H9 (cell line): Measurements from ENCODE around the gene DRD1. TPM values are rescaled to one million over a fixed set of nuclear protein-coding genes. Genes with fewer than 3 reads are reported as not detected.

Experiments used
- DNase-seq: peaks from one replicate; pipeline ENCODE4 v3.0.0-alpha.2; 2017
- H2AFZ ChIP-seq: one replicate; pipeline ENCODE4 v1.6.1; 2013; ENCODE audit warnings: mild to moderate bottlenecking, low read length, control low read depth, moderate library complexity
- H2AK5ac ChIP-seq: 2 replicates; pipeline ENCODE4 v1.6.1; 2013; ENCODE audit warnings: low read length, control low read depth, mixed read lengths; ENCODE audit not compliant: insufficient read length
- H2BK120ac ChIP-seq: one replicate; pipeline ENCODE4 v1.6.1; 2013; ENCODE audit warnings: low read depth, mild to moderate bottlenecking, low read length, control low read depth, inconsistent platforms; ENCODE audit not compliant: poor library complexity, severe bottlenecking
- H2BK12ac ChIP-seq: 2 replicates; pipeline ENCODE4 v1.6.1; 2013; ENCODE audit warnings: low read length, control low read depth, mixed read lengths, low read depth; ENCODE audit not compliant: insufficient read length
- H2BK15ac ChIP-seq: 2 replicates; pipeline ENCODE4 v1.6.1; 2013; ENCODE audit warnings: low read depth, low read length, control low read depth
- H2BK20ac ChIP-seq: one replicate; pipeline ENCODE4 v1.6.1; 2013; ENCODE audit warnings: low read depth, mild to moderate bottlenecking, low read length, control low read depth, inconsistent platforms; ENCODE audit not compliant: poor library complexity, severe bottlenecking
- H2BK5ac ChIP-seq: 2 replicates; pipeline ENCODE4 v1.6.1; 2013; ENCODE audit warnings: low read length, control low read depth, mixed read lengths; ENCODE audit not compliant: insufficient read length
- H3K14ac ChIP-seq: 2 replicates; pipeline ENCODE4 v1.6.1; 2013; ENCODE audit warnings: low read length, control low read depth; ENCODE audit not compliant: insufficient read depth
- H3K18ac ChIP-seq: 2 replicates; pipeline ENCODE4 v1.6.1; 2013; ENCODE audit warnings: low read depth, mild to moderate bottlenecking, mixed read lengths, low read length, control low read depth; ENCODE audit not compliant: insufficient read length
- H3K23ac ChIP-seq: 2 replicates; pipeline ENCODE4 v1.6.1; 2013; ENCODE audit warnings: low read length, control low read depth, mixed read lengths, low read depth; ENCODE audit not compliant: insufficient read length
- H3K23me2 ChIP-seq: 2 replicates; pipeline ENCODE4 v1.6.1; 2013; ENCODE audit warnings: low read depth, mild to moderate bottlenecking, mixed read lengths, low read length, control low read depth; ENCODE audit not compliant: insufficient read length, poor library complexity, severe bottlenecking
- H3K27ac ChIP-seq: 2 replicates; pipeline ENCODE4 v1.5.1; 2013; ENCODE audit warnings: low read length, control low read depth, mixed read lengths, low read depth; ENCODE audit not compliant: insufficient read length
- H3K27me3 ChIP-seq: 2 replicates; pipeline ENCODE4 v1.6.1; 2013; ENCODE audit warnings: low read length, control low read depth, inconsistent platforms; ENCODE audit not compliant: insufficient read depth
- H3K4ac ChIP-seq: 2 replicates; pipeline ENCODE4 v1.6.1; 2013; ENCODE audit warnings: low read depth, mild to moderate bottlenecking, control low read depth, inconsistent platforms, low read length, moderate library complexity
- H3K4me1 ChIP-seq: 2 replicates; pipeline ENCODE4 v1.6.1; 2013; ENCODE audit warnings: low read length, control low read depth, inconsistent platforms; ENCODE audit not compliant: insufficient read depth
- H3K4me2 ChIP-seq: 2 replicates; pipeline ENCODE4 v1.6.1; 2013; ENCODE audit warnings: low read length, control low read depth, mixed read lengths; ENCODE audit not compliant: insufficient read length, insufficient read depth
- H3K56ac ChIP-seq: 2 replicates; pipeline ENCODE4 v1.6.1; 2013; ENCODE audit warnings: low read depth, mild to moderate bottlenecking, mixed read lengths, low read length, control low read depth; ENCODE audit not compliant: insufficient read length
- H3K79me1 ChIP-seq: 2 replicates; pipeline ENCODE4 v1.6.1; 2013; ENCODE audit warnings: low read depth, mild to moderate bottlenecking, moderate library complexity, low read length, control low read depth, inconsistent platforms; ENCODE audit not compliant: insufficient read depth, poor library complexity, severe bottlenecking
- H3K79me2 ChIP-seq: 2 replicates; pipeline ENCODE4 v1.6.1; 2013; ENCODE audit warnings: low read length, control low read depth, inconsistent platforms; ENCODE audit not compliant: insufficient read depth
- H3K9ac ChIP-seq: 2 replicates; pipeline ENCODE4 v1.6.1; 2013; ENCODE audit warnings: low read length, control low read depth, mixed read lengths; ENCODE audit not compliant: insufficient read length; ENCODE audit errors: extremely low read depth
- H3K9me3 ChIP-seq: one replicate; pipeline ENCODE4 v1.6.1; 2013; ENCODE audit warnings: low read depth, low read length, inconsistent platforms; ENCODE audit not compliant: control insufficient read depth
- H3T11ph ChIP-seq: one replicate; pipeline ENCODE4 v1.6.1; 2013; ENCODE audit warnings: mild to moderate bottlenecking, low read length, control low read depth, inconsistent platforms
- H4K20me1 ChIP-seq: one replicate; pipeline ENCODE4 v1.6.1; 2013; ENCODE audit not compliant: control insufficient read depth, insufficient read length, insufficient read depth
- H4K5ac ChIP-seq: 2 replicates; pipeline ENCODE4 v1.6.1; 2013; ENCODE audit warnings: low read depth, mild to moderate bottlenecking, mixed read lengths, low read length, control low read depth; ENCODE audit not compliant: insufficient read length
- H4K8ac ChIP-seq: replicated peaks from 2 replicates; pipeline ENCODE4 v1.6.1; 2013; ENCODE audit warnings: low read length, control low read depth, mixed read lengths, low read depth; ENCODE audit not compliant: insufficient read length
- H4K91ac ChIP-seq: 2 replicates; pipeline ENCODE4 v1.6.1; 2013; ENCODE audit warnings: low read depth, mild to moderate bottlenecking, moderate library complexity, mixed read lengths, low read length, control low read depth; ENCODE audit not compliant: insufficient read length
- H3K27ac Mint-ChIP-seq, 3 experiments: 2 replicates in 2 of 3; 3 replicates in 1 of 3; pipeline ENCODE4 v1.8.0; 2020 to 2021; ENCODE audit warnings: mixed read lengths in 3 of 3, mild to moderate bottlenecking in 1 of 3, moderate library complexity in 1 of 3
- H3K27me3 Mint-ChIP-seq: 2 replicates; pipeline ENCODE4 v1.8.0; 2021; ENCODE audit warnings: low read depth, mild to moderate bottlenecking, moderate library complexity, mixed read lengths
- H3K36me3 Mint-ChIP-seq, 3 experiments: 2 replicates in 2 of 3; 3 replicates in 1 of 3; pipeline ENCODE4 v1.8.0; 2020 to 2021; ENCODE audit warnings: low read depth in 3 of 3, mixed read lengths in 3 of 3; ENCODE audit not compliant: insufficient read depth in 1 of 3
- H3K4me1 Mint-ChIP-seq, 2 experiments: 2 replicates each; pipeline ENCODE4 v1.8.0; 2020; ENCODE audit warnings: mixed read lengths in 2 of 2
- H3K4me3 Mint-ChIP-seq, 2 experiments: 2 replicates in 1 of 2; 3 replicates in 1 of 2; pipeline ENCODE4 v1.8.0; 2020 to 2021; ENCODE audit warnings: mild to moderate bottlenecking in 2 of 2, mixed read lengths in 2 of 2, moderate library complexity in 1 of 2
- H3K9me3 Mint-ChIP-seq, 2 experiments: 2 replicates in 1 of 2; 3 replicates in 1 of 2; pipeline ENCODE4 v1.8.0; 2020; ENCODE audit warnings: mild to moderate bottlenecking in 2 of 2, mixed read lengths in 2 of 2, moderate library complexity in 1 of 2
- WGBS: extraction: QIAGEN DNeasy Blood & Tissue Kit; methylation state at CpG from one replicate; pipeline ENCODE4 v1.1.7; 2013; ENCODE audit warnings: missing lambda C conversion rate, low lambda C conversion rate, mixed read lengths; ENCODE audit not compliant: insufficient read length; ENCODE audit errors: extremely low coverage; 5-methylcytosine and 5-hydroxymethylcytosine counted together
- total RNA-seq: library from RNA; stranded (reverse); gene quantifications from 2 replicates; pipeline ENCODE4 v1.2.1, GENCODE V29; 2021
- TF ChIP-seq, protein P1 (sequence below): fragments of 200-600 bp; sonication (generic); conservative IDR thresholded peaks from 3 replicates; pipeline ENCODE4 v1.8.0; 2021; ENCODE audit warnings: antibody characterized with exemption, mild to moderate bottlenecking

Gene DRD1
- total RNA-seq, 1 experiment from 2014 or later = not detected

GRCh38 chr5:175464942-175465233 lies 20.9 kb upstream of the DRD1 start:
- Mint-ChIP-seq H3K4me1 (peaks cover 5 to 8% of the 10 kb centered on the region in 2 experiments), H3K4me3 (no peak overlapping the region), H3K27ac (no peak overlapping the region; a peak in 1 of 7 replicates), H3K36me3 (no peaks in the 10 kb centered on the region), H3K27me3 (peaks cover 12% of the 10 kb centered on the region), H3K9me3 (no peaks in the 10 kb centered on the region)
- Histone ChIP-seq H2BK12ac (no peak overlapping the region), H3K14ac (no peak overlapping the region), H2BK5ac (no peak overlapping the region), H3K23me2 (no peaks in the 10 kb centered on the region), H3K9me3 (no peaks in the 10 kb centered on the region), H2BK20ac (no peak overlapping the region), H3K9ac (no peak overlapping the region), H4K8ac (no peak overlapping the region), H2BK15ac (no peak overlapping the region), H3K4me2 (no peak overlapping the region), H3K79me2 (no peaks in the 10 kb centered on the region), H3K27me3 (no peaks in the 10 kb centered on the region), H3K18ac (no peak overlapping the region), H3K4ac (no peak overlapping the region), H3K4me1 (no peaks in the 10 kb centered on the region), H2AFZ (peak overlapping the region; percentile 88), H2AK5ac (no peak overlapping the region), H3K27ac (no peak overlapping the region), H4K5ac (no peak overlapping the region), H4K20me1 (no peaks in the 10 kb centered on the region), H3K79me1 (no peaks in the 10 kb centered on the region), H3K23ac (no peak overlapping the region), H2BK120ac (no peak overlapping the region), H3K56ac (no peak overlapping the region), H3T11ph (no peak overlapping the region), H4K91ac (no peak overlapping the region)
- TF ChIP-seq, protein P1, sequence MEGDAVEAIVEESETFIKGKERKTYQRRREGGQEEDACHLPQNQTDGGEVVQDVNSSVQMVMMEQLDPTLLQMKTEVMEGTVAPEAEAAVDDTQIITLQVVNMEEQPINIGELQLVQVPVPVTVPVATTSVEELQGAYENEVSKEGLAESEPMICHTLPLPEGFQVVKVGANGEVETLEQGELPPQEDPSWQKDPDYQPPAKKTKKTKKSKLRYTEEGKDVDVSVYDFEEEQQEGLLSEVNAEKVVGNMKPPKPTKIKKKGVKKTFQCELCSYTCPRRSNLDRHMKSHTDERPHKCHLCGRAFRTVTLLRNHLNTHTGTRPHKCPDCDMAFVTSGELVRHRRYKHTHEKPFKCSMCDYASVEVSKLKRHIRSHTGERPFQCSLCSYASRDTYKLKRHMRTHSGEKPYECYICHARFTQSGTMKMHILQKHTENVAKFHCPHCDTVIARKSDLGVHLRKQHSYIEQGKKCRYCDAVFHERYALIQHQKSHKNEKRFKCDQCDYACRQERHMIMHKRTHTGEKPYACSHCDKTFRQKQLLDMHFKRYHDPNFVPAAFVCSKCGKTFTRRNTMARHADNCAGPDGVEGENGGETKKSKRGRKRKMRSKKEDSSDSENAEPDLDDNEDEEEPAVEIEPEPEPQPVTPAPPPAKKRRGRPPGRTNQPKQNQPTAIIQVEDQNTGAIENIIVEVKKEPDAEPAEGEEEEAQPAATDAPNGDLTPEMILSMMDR = no peak; the same call in 2 of the 3 replicates
- DNase-seq = no peak
- no CpG with 5 or more reads among the region's 3 CpGs for WGBS
